IMR-90 (cell line): ENCODE measurements around the gene TP63. TPM values are rescaled to one million over a fixed set of nuclear protein-coding genes. Genes with fewer than 3 reads are reported as not detected.

Source experiments
- ATAC-seq: fragments of 200-7000 bp; cut with Tn5 transposase; 2 replicates; pipeline ENCODE4 v1.9.1; 2020; ENCODE audit warnings: low read depth, mild to moderate bottlenecking, moderate library complexity
- BruUV-seq: library from RNA; stranded (reverse); fragments of 400-500 nt; replicated peaks from 2 replicates; lab custom pipeline; 2021; lab: Mats Ljungman, UMichigan
- CTCF ChIA-PET: fragments of 300-600 bp; formaldehyde crosslinking; extraction: SDS; loops from one replicate; lab custom pipeline; 2021; ENCODE audit warnings: antibody characterized with exemption; lab: Yijun Ruan, JAX
- POLR2A ChIA-PET: fragments of 300-600 bp; sonication (Branson Sonifier 250); formaldehyde crosslinking; loops from one replicate; lab custom pipeline; 2022; ENCODE audit warnings: antibody characterized with exemption; ENCODE audit not compliant: unreplicated experiment; lab: Charles Lee
- DNase-seq: peaks from one replicate; pipeline ENCODE4 v3.0.0; 2013
- H2AFZ ChIP-seq: replicated peaks from 2 replicates; pipeline ENCODE3; 2013; ENCODE audit warnings: low read length, mild to moderate bottlenecking; ENCODE audit not compliant: poor library complexity
- H2AK5ac ChIP-seq: 2 replicates; pipeline ENCODE4 v1.6.1; 2013; ENCODE audit warnings: low read depth, low read length, inconsistent platforms
- H2AK9ac ChIP-seq: replicated peaks from 2 replicates; pipeline ENCODE3; 2013; ENCODE audit warnings: mild to moderate bottlenecking, low read depth, low read length, moderate library complexity; ENCODE audit not compliant: poor library complexity
- H2BK120ac ChIP-seq: 2 replicates; pipeline ENCODE4 v1.6.1; 2013; ENCODE audit warnings: low read depth, low read length, inconsistent platforms
- H2BK15ac ChIP-seq: 3 replicates; pipeline ENCODE4 v1.6.1; 2013; ENCODE audit warnings: low read depth, low read length, inconsistent platforms
- H2BK20ac ChIP-seq: 2 replicates; pipeline ENCODE4 v1.6.1; 2013; ENCODE audit warnings: low read depth, mild to moderate bottlenecking, inconsistent platforms, low read length, moderate library complexity
- H2BK5ac ChIP-seq: 2 replicates; pipeline ENCODE4 v1.6.1; 2013; ENCODE audit warnings: mild to moderate bottlenecking, low read depth, low read length, inconsistent platforms; ENCODE audit not compliant: poor library complexity, severe bottlenecking
- H3K14ac ChIP-seq: replicated peaks from 2 replicates; pipeline ENCODE4 v1.6.1; 2013; ENCODE audit warnings: low read depth, low read length, inconsistent platforms
- H3K18ac ChIP-seq: 2 replicates; pipeline ENCODE4 v1.6.1; 2013; ENCODE audit warnings: low read depth, low read length, control low read depth
- H3K23ac ChIP-seq: 2 replicates; pipeline ENCODE4 v1.6.1; 2013; ENCODE audit warnings: low read depth, low read length, inconsistent platforms
- H3K27ac ChIP-seq: 2 replicates; pipeline ENCODE4 v1.5.1; 2013; ENCODE audit warnings: mild to moderate bottlenecking, control low read depth, low read length; ENCODE audit not compliant: insufficient read depth
- H3K27me3 ChIP-seq: 2 replicates; pipeline ENCODE4 v1.6.1; 2013; ENCODE audit warnings: low read length; ENCODE audit not compliant: control insufficient read depth, insufficient read depth
- H3K36me3 ChIP-seq: 2 replicates; pipeline ENCODE4 v1.6.1; 2013; ENCODE audit warnings: low read length, mixed read lengths; ENCODE audit not compliant: control insufficient read depth, insufficient read depth
- H3K4ac ChIP-seq: 2 replicates; pipeline ENCODE4 v1.6.1; 2013; ENCODE audit warnings: low read depth, low read length, inconsistent platforms
- H3K4me1 ChIP-seq: 2 replicates; pipeline ENCODE4 v1.6.1; 2013; ENCODE audit warnings: low read length, mixed read lengths; ENCODE audit not compliant: control insufficient read depth, insufficient read depth
- H3K4me2 ChIP-seq: 2 replicates; pipeline ENCODE4 v1.6.1; 2013; ENCODE audit warnings: low read depth, mild to moderate bottlenecking, control low read depth, low read length, moderate library complexity
- H3K4me3 ChIP-seq: 2 replicates; pipeline ENCODE4 v1.5.1; 2013; ENCODE audit warnings: low read depth, mild to moderate bottlenecking, control low read depth, low read length, moderate library complexity; ENCODE audit not compliant: insufficient read depth
- H3K56ac ChIP-seq: 2 replicates; pipeline ENCODE4 v1.6.1; 2013; ENCODE audit warnings: low read length, inconsistent platforms; ENCODE audit not compliant: insufficient read depth; ENCODE audit errors: extremely low read depth
- H3K79me1 ChIP-seq, 2 experiments: 2 replicates each; pipeline ENCODE4 v1.6.1; 2013; ENCODE audit warnings: low read length in 2 of 2, inconsistent platforms in 1 of 2, low read depth in 1 of 2
- H3K9ac ChIP-seq: 2 replicates; pipeline ENCODE4 v1.6.1; 2013; ENCODE audit warnings: low read depth, low read length, control low read depth
- H3K9me1 ChIP-seq: 2 replicates; pipeline ENCODE4 v1.6.1; 2013; ENCODE audit warnings: low read length, inconsistent platforms; ENCODE audit not compliant: insufficient read depth
- H3K9me3 ChIP-seq: 2 replicates; pipeline ENCODE4 v1.6.1; 2013; ENCODE audit warnings: low read length; ENCODE audit not compliant: control insufficient read depth, insufficient read depth
- H4K20me1 ChIP-seq: 2 replicates; pipeline ENCODE4 v1.6.1; 2013; ENCODE audit warnings: low read length, inconsistent platforms; ENCODE audit not compliant: insufficient read depth
- H4K5ac ChIP-seq: 2 replicates; pipeline ENCODE4 v1.6.1; 2013; ENCODE audit warnings: mild to moderate bottlenecking, low read depth, low read length, control low read depth
- H4K8ac ChIP-seq, 2 experiments: 2 replicates each; pipeline ENCODE4 v1.6.1; 2013; ENCODE audit warnings: low read depth in 2 of 2, low read length in 2 of 2, control low read depth in 1 of 2, inconsistent platforms in 1 of 2
- H4K91ac ChIP-seq: 2 replicates; pipeline ENCODE4 v1.6.1; 2013; ENCODE audit warnings: low read depth, low read length, inconsistent platforms; ENCODE audit not compliant: insufficient read depth
- BHLHE40 ChIP-seq: fragments of 150-350 bp; IDR thresholded peaks from 2 replicates; pipeline ENCODE4 v1.6.1; 2016; ENCODE audit warnings: mild to moderate bottlenecking, low read depth, low read length
- CHD1 ChIP-seq: IDR thresholded peaks from 2 replicates; pipeline ENCODE4 v1.6.1; 2012; ENCODE audit warnings: low read depth, low read length, improper control_type of control experiment
- MAFK ChIP-seq: IDR thresholded peaks from 2 replicates; pipeline ENCODE4 v1.6.1; 2012; ENCODE audit warnings: low read depth, low read length, improper control_type of control experiment
- MXI1 ChIP-seq: IDR thresholded peaks from 2 replicates; pipeline ENCODE4 v1.6.1; 2012; ENCODE audit warnings: low read depth, mild to moderate bottlenecking, low read length, moderate library complexity, borderline replicate concordance
- NFE2L2 ChIP-seq: fragments of 150-350 bp; IDR thresholded peaks from 2 replicates; pipeline ENCODE4 v1.6.1; 2016; ENCODE audit warnings: low read depth, mild to moderate bottlenecking, low read length
- POLR2A ChIP-seq: IDR thresholded peaks from 2 replicates; pipeline ENCODE4 v1.6.1; 2012; ENCODE audit warnings: mild to moderate bottlenecking, low read depth, low read length
- RCOR1 ChIP-seq: IDR thresholded peaks from 2 replicates; pipeline ENCODE4 v1.6.1; 2012; ENCODE audit warnings: mild to moderate bottlenecking, low read length, improper control_type of control experiment; ENCODE audit not compliant: insufficient replicate concordance
- SMC3 ChIP-seq: fragments of 150-350 bp; IDR thresholded peaks from 2 replicates; pipeline ENCODE4 v1.6.1; 2016; ENCODE audit warnings: low read depth, mild to moderate bottlenecking, antibody characterized with exemption, low read length, moderate library complexity
- USF2 ChIP-seq: fragments of 150-350 bp; IDR thresholded peaks from 2 replicates; pipeline ENCODE4 v1.6.1; 2017; ENCODE audit warnings: mild to moderate bottlenecking, antibody characterized with exemption, low read length, low read depth
- WGBS, 2 experiments: methylation state at CpG; one replicate each; pipeline versions ENCODE4 v1.1.5 to v1.1.7; 2013; ENCODE audit warnings: missing lambda C conversion rate in 2 of 2; ENCODE audit not compliant: insufficient read length in 1 of 2; ENCODE audit errors: extremely low coverage in 2 of 2; 5-methylcytosine and 5-hydroxymethylcytosine counted together
- dilution Hi-C: fragments of 300-500 bp; cut with HindIII; formaldehyde crosslinking; loops from one replicate; pipeline ENCODE4 v1.14.3; 2018; ENCODE audit warnings: low sequenced_read_pairs; ENCODE audit not compliant: unreplicated experiment
- in situ Hi-C: fragments of 300-500 bp; cut with MboI; formaldehyde crosslinking; loops from 3 replicates; pipeline ENCODE4 v1.14.3; 2019; ENCODE audit warnings: low sequenced_read_pairs, inconsistent platforms, mixed read lengths
- intact Hi-C: fragments of 100-400 bp; cut with micrococcal nuclease; formaldehyde crosslinking; loops from 2 replicates; pipeline ENCODE4 v1.10.0; 2022
- polyA plus RNA-seq, 3 experiments: library from polyadenylated mRNA; depleted of rRNA; stranded (reverse); fragments of >200 nt; gene quantifications; 2 replicates each; pipeline ENCODE4 v1.2.3, GENCODE V29; 2012; ENCODE audit warnings: low replicate concordance in 1 of 3
- total RNA-seq: library from RNA; depleted of rRNA; stranded (reverse); fragments of >200 nt; gene quantifications from 2 replicates; pipeline ENCODE4 v1.2.3, GENCODE V29; 2012

The TP63 gene
- total and polyA plus RNA-seq, 2 of the 4 experiments (the other 2 are of a cell fraction): not detected

- dilution Hi-C loops: no loop called here
- Histone ChIP-seq H2AK9ac (no peak overlapping the region), H3K9ac (no peak overlapping the region), H4K20me1 (no peaks in the 10 kb centered on the region), H3K23ac (no peak overlapping the region), H3K9me1 (no peaks in the 10 kb centered on the region), H2BK120ac (no peak overlapping the region; the same call in 1 of the 2 replicates), H3K4me2 (peak overlapping the region; percentile 76), H4K91ac (no peak overlapping the region), H3K4ac (no peak overlapping the region), H2BK15ac (no peak overlapping the region), H3K4me1 (peaks cover 2% of the 10 kb centered on the region), H3K27me3 (no peaks in the 10 kb centered on the region; the same call in 1 of the 2 replicates), H3K18ac (peak overlapping the region; percentile 71; the same call in 1 of the 2 replicates), H3K4me3 (peak overlapping the region; percentile 19; the same call in 1 of the 2 replicates), H3K27ac (peak overlapping the region; percentile 54; the same call in 1 of the 2 replicates), H2BK20ac (no peak overlapping the region; the same call in 1 of the 2 replicates), H2AFZ (no peak overlapping the region), H3K9me3 (no peaks in the 10 kb centered on the region), H2AK5ac (no peak overlapping the region), H3K79me1 (no peaks in the 10 kb centered on the region), H3K14ac (no peak overlapping the region), H3K36me3 (no peaks in the 10 kb centered on the region), H2BK5ac (no peak overlapping the region), H4K8ac (no peak overlapping the region), H3K56ac (no peak overlapping the region), H4K5ac (no peak overlapping the region; the same call in 1 of the 2 replicates)
- BruUV-seq: no TSS peak
- POLR2A ChIA-PET: no interaction called here
- peak; percentile 59 for ATAC-seq
- intact Hi-C loops: loop anchor here (10.0 kb wide), 1 partner anchor 108 kb away; no protein-coding TSS in a partner anchor
- in situ Hi-C loops: no loop called here
- CTCF ChIA-PET: interaction anchor here (0.5 to 1.8 kb wide), 4 partner anchors 15 to 121 kb away, joined by 3 to 8 read pairs (median 4); no protein-coding TSS in a partner anchor
- TF ChIP-seq SMC3: no peak
- no peak for TF ChIP-seq MXI1
- no peak for TF ChIP-seq RCOR1
- TF ChIP-seq USF2: no peak
- no peak for TF ChIP-seq MAFK
- TF ChIP-seq POLR2A: no peak
- no peak for TF ChIP-seq CHD1
- 0 out of 2 replicates have a peak, but pooled peaks have one; percentile 17 for TF ChIP-seq BHLHE40
- no peak for TF ChIP-seq NFE2L2
- no CpG with 5 or more reads among the region's 2 CpGs for WGBS, 2 experiments
- peak; percentile 20 for DNase-seq
These were observed 141.4 kb downstream of the TP63 start for GRCh38 chr3:189772584-189772983.
